ENCODE data around the gene COMMD9. TPM values are rescaled to one million over a fixed set of nuclear protein-coding genes. Genes with fewer than 3 reads are reported as not detected.

Gene COMMD9
- total and polyA plus RNA-seq, 2 of the 4 experiments (the other 2 are of a cell fraction) = 50.7 to 58.3 TPM

- POLR2A ChIA-PET (ENCODE audit: unreplicated experiment) = no interaction called here
- intact Hi-C loops (cut with micrococcal nuclease) = no loop called here
- CTCF ChIA-PET = interaction anchor here (1.0 kb wide), 1 partner anchor 14 kb away, joined by 3 read pairs; no protein-coding TSS in a partner anchor
Observed at GRCh38 chr11:36316049-36316448, 26.8 kb upstream of the COMMD9 start.

More at GRCh38 chr11:36316049-36316448, 26.8 kb upstream of the COMMD9 start:
- ATAC-seq (ENCODE audit: low read depth) (no peak), DNase-seq (no peak)
- H4K8ac ChIP-seq (ENCODE audit: low read depth in 2 of 2, low read length in 2 of 2) = no peak overlapping the region
- H3K79me1 ChIP-seq (ENCODE audit: low read depth in 1 of 2, low read length in 2 of 2) = no peaks in the 10 kb centered on the region
- H3K9me3 ChIP-seq (ENCODE audit: control insufficient read depth, insufficient read depth, low read length) = no peaks in the 10 kb centered on the region
- no peak overlapping the region for H2BK20ac ChIP-seq (ENCODE audit: low read depth, low read length)
- no peak overlapping the region for H2AFZ ChIP-seq (replicated peaks; ENCODE audit: low read length, poor library complexity)
- peaks cover 5% of the 10 kb centered on the region for H3K4me1 ChIP-seq (ENCODE audit: control insufficient read depth, insufficient read depth, low read length)
- H3K27ac ChIP-seq (ENCODE audit: insufficient read depth, low read length) = no peak overlapping the region
- H3K27me3 ChIP-seq (ENCODE audit: control insufficient read depth, insufficient read depth, low read length) = peaks cover 48% of the 10 kb centered on the region
- no peak overlapping the region for H3K14ac ChIP-seq (replicated peaks; ENCODE audit: low read depth, low read length)
- no peak overlapping the region for H2BK5ac ChIP-seq (ENCODE audit: low read depth, low read length, poor library complexity, severe bottlenecking)
- no peak overlapping the region for H3K4me3 ChIP-seq (ENCODE audit: insufficient read depth, low read depth, low read length)
- in situ Hi-C loops (cut with MboI; ENCODE audit: low sequenced_read_pairs) (no loop called here), dilution Hi-C loops (cut with HindIII; ENCODE audit: low sequenced_read_pairs, unreplicated experiment) (no loop called here)
- TF ChIP-seq USF2 (IDR thresholded peaks at IDR 0.05; ENCODE audit: low read depth, low read length) (no peak), RCOR1 (IDR thresholded peaks at IDR 0.05; ENCODE audit: insufficient replicate concordance, low read length) (no peak)
- peaks cover 5% of the 10 kb centered on the region for H3K9me1 ChIP-seq (ENCODE audit: insufficient read depth, low read length)
- 0 out of 2 replicates have a peak, but pooled peaks cover 3% of the 10 kb centered on the region for H4K20me1 ChIP-seq (ENCODE audit: insufficient read depth, low read length)
- H3K36me3 ChIP-seq (ENCODE audit: control insufficient read depth, insufficient read depth, low read length) = no peaks in the 10 kb centered on the region
- H2BK15ac ChIP-seq (ENCODE audit: low read depth, low read length) = no peak overlapping the region
- H2AK5ac ChIP-seq (ENCODE audit: low read depth, low read length) = no peak overlapping the region
- H2BK120ac ChIP-seq (ENCODE audit: low read depth, low read length) = no peak overlapping the region
- no peak overlapping the region for H3K23ac ChIP-seq (ENCODE audit: low read depth, low read length)
- no peak overlapping the region for H3K18ac ChIP-seq (ENCODE audit: low read depth, low read length)
- H4K5ac ChIP-seq (ENCODE audit: low read depth, low read length) = no peak overlapping the region
- H2AK9ac ChIP-seq (replicated peaks; ENCODE audit: low read depth, low read length, poor library complexity) = no peak overlapping the region
- H3K4ac ChIP-seq (ENCODE audit: low read depth, low read length) = no peak overlapping the region
- H3K56ac ChIP-seq (ENCODE audit: extremely low read depth, insufficient read depth, low read length) = no peak overlapping the region
- H3K9ac ChIP-seq (ENCODE audit: low read depth, low read length) = no peak overlapping the region
- no TSS peak for BruUV-seq (replicated peaks)
- WGBS, 2 experiments (ENCODE audit: extremely low coverage in 2 of 2, insufficient read length in 1 of 2) = no CpG with 5 or more reads among the region's 3 CpGs
- H3K4me2 ChIP-seq (ENCODE audit: low read depth, low read length) = no peak overlapping the region
- H4K91ac ChIP-seq (ENCODE audit: insufficient read depth, low read depth, low read length) = no peak overlapping the region
